Thyroid gland (tissue), 4 donors: Measurements from ENCODE around the gene HMGCS1. TPM values are rescaled to one million over a fixed set of nuclear protein-coding genes. Genes with fewer than 3 reads are reported as not detected.
A peak's percentile ranks its signal among the peaks of the same experiment; 100 is the strongest.

Experiments used
- DNase-seq, 2 donors: peaks; one replicate each; pipeline ENCODE4 v3.0.0-alpha.2; 2019
- H3K27ac ChIP-seq, 3 donors: fragments of 200-600 bp; sonication (generic); 1 replicate in 2 of 3; 2 replicates in 1 of 3; pipeline ENCODE4 v1.5.1; 2016 to 2019; ENCODE audit warnings: mild to moderate bottlenecking in 1 of 3, moderate library complexity in 1 of 3
- H3K27me3 ChIP-seq: fragments of 200-600 bp; sonication (generic); one replicate; pipeline ENCODE4 v1.5.1; 2019
- H3K36me3 ChIP-seq, 2 donors: fragments of 200-600 bp; sonication (generic); one replicate each; pipeline ENCODE4 v1.5.1; 2016 to 2019
- H3K4me1 ChIP-seq, 2 donors: fragments of 200-600 bp; sonication (generic); one replicate each; pipeline ENCODE4 v1.5.1; 2017 to 2019
- H3K4me3 ChIP-seq, 3 donors: fragments of 200-600 bp; sonication (generic); replicated peaks in 1 of 3; 1 replicate in 2 of 3; 2 replicates in 1 of 3; pipeline ENCODE4 v1.5.1; 2016; ENCODE audit warnings: mild to moderate bottlenecking in 1 of 3
- H3K9me3 ChIP-seq: fragments of 200-600 bp; sonication (generic); one replicate; pipeline ENCODE4 v1.5.1; 2017
- POLR2A ChIP-seq, 2 donors: fragments of 450-650 bp; IDR thresholded peaks; one replicate each; pipeline ENCODE4 v1.6.1; 2017; ENCODE audit warnings: antibody characterized with exemption in 2 of 2, mild to moderate bottlenecking in 2 of 2, moderate library complexity in 1 of 2
- WGBS, 2 donors: methylation state at CpG; one replicate each; pipeline ENCODE4 v1.1.5; 2017; 5-methylcytosine and 5-hydroxymethylcytosine counted together
- intact Hi-C: fragments of 100-400 bp; cut with DNase I; formaldehyde crosslinking; loops from one replicate; pipeline ENCODE4 v1.15.1; 2023
- total RNA-seq, 4 donors: library from RNA; depleted of rRNA; stranded (reverse); fragments of >200 nt; gene quantifications; one replicate each; pipeline ENCODE4 v1.2.3, GENCODE V29; 2016
- TF ChIP-seq, protein P1 (sequence below), 6 experiments: fragments of 200-600 bp in 3 of 6; fragments of 450-650 bp in 3 of 6; sonication (generic) in 3 of 6; IDR thresholded peaks; one replicate each; pipeline ENCODE4 v1.5.1; 2016 to 2019; ENCODE audit warnings: antibody characterized with exemption in 6 of 6, mild to moderate bottlenecking in 2 of 6, inconsistent platforms in 1 of 6, moderate library complexity in 1 of 6

Gene HMGCS1
- total RNA-seq, 4 donors from 2014 or later = 33.5 to 58.7 (median 44.1) TPM

- no peak for DNase-seq
- H3K27ac ChIP-seq = no peak overlapping the region
Measured at GRCh38 chr5:43305948-43306565, 7.2 kb downstream of the HMGCS1 start.

GRCh38 chr5:43304525-43304924 is 8.7 kb downstream of the HMGCS1 start:
- Histone ChIP-seq H3K4me1 (peaks cover 14 to 20% of the 10 kb centered on the region in 2 donors), H3K36me3 (no peaks in the 10 kb centered on the region), H3K4me3 (no peak overlapping the region), H3K27ac (no peak overlapping the region), H3K27me3 (no peaks in the 10 kb centered on the region), H3K9me3 (no peaks in the 10 kb centered on the region)
- no peak for DNase-seq
- intact Hi-C loops = no loop called here
- TF ChIP-seq POLR2A (IDR thresholded peaks at IDR 0.05) = no peak
- TF ChIP-seq, protein P1, sequence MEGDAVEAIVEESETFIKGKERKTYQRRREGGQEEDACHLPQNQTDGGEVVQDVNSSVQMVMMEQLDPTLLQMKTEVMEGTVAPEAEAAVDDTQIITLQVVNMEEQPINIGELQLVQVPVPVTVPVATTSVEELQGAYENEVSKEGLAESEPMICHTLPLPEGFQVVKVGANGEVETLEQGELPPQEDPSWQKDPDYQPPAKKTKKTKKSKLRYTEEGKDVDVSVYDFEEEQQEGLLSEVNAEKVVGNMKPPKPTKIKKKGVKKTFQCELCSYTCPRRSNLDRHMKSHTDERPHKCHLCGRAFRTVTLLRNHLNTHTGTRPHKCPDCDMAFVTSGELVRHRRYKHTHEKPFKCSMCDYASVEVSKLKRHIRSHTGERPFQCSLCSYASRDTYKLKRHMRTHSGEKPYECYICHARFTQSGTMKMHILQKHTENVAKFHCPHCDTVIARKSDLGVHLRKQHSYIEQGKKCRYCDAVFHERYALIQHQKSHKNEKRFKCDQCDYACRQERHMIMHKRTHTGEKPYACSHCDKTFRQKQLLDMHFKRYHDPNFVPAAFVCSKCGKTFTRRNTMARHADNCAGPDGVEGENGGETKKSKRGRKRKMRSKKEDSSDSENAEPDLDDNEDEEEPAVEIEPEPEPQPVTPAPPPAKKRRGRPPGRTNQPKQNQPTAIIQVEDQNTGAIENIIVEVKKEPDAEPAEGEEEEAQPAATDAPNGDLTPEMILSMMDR (IDR thresholded peaks at IDR 0.05) = no peak
- WGBS, 2 donors = 51 to 75% methylated on average over 1 of the region's 1 CpG

More at GRCh38 chr5:43305948-43306565, 7.2 kb downstream of the HMGCS1 start:
- H3K36me3 ChIP-seq = no peaks in the 10 kb centered on the region
- no peaks in the 10 kb centered on the region for H3K9me3 ChIP-seq
- intact Hi-C loops = no loop called here
- TF ChIP-seq POLR2A (IDR thresholded peaks at IDR 0.05) = no peak
- TF ChIP-seq, protein P1 (IDR thresholded peaks at IDR 0.05) = peak in 5 of 6 experiments; percentile 37 to 70 (median 62)
- no peaks in the 10 kb centered on the region for H3K27me3 ChIP-seq
- peaks cover 14 to 28% of the 10 kb centered on the region in 2 donors for H3K4me1 ChIP-seq
- WGBS, 2 donors = 63 to 69% methylated on average over 1 of the region's 1 CpG
- no peak overlapping the region for H3K4me3 ChIP-seq

DNA sequence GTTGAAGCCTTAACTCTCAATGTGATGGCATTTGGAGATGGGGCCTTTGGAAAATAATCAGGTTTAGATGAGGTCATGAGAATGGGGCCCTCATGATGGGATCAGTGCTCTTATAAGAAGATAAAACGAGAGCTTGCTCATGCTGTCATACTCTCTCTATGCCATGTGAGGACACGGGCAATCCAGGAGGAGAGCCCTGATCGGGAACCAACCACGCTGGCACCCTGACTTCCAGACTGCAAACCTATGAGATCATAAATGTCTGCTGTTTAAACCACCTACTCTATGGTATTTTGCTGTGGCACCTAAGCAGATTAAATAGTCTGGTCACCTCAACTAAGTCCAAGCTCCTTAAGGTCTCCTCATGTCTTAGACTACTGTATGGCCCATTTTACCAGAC is 10.0 kb downstream of the HMGCS1 start:
- H3K9me3 ChIP-seq = no peaks in the 10 kb centered on the region
- intact Hi-C loops = no loop called here
- DNase-seq = no peak
- no peak overlapping the region for H3K27ac ChIP-seq
- H3K27me3 ChIP-seq = no peaks in the 10 kb centered on the region
- H3K36me3 ChIP-seq = peaks cover under 1 to 4% of the 10 kb centered on the region in 2 donors
- TF ChIP-seq, protein P1 (IDR thresholded peaks at IDR 0.05) = no peak
- TF ChIP-seq POLR2A (IDR thresholded peaks at IDR 0.05) = no peak
- H3K4me3 ChIP-seq = no peak overlapping the region
- WGBS, 2 donors = 95 to 98% methylated on average over 4 of the region's 4 CpGs
- peaks cover 14 to 17% of the 10 kb centered on the region in 2 donors for H3K4me1 ChIP-seq

GRCh38 chr5:43302481-43302880 is 10.7 kb downstream of the HMGCS1 start:
- no peak for DNase-seq
- Histone ChIP-seq H3K27ac (no peak overlapping the region), H3K9me3 (no peaks in the 10 kb centered on the region), H3K4me1 (peaks cover 14 to 17% of the 10 kb centered on the region in 2 donors), H3K4me3 (no peak overlapping the region), H3K27me3 (no peaks in the 10 kb centered on the region), H3K36me3 (peaks cover 8 to 9% of the 10 kb centered on the region in 2 donors)
- WGBS, 2 donors = 91 to 95% methylated on average over 3 of the region's 3 CpGs
- intact Hi-C loops = no loop called here
- TF ChIP-seq, protein P1 (IDR thresholded peaks at IDR 0.05) = no peak
- TF ChIP-seq POLR2A (IDR thresholded peaks at IDR 0.05) = no peak

DNA sequence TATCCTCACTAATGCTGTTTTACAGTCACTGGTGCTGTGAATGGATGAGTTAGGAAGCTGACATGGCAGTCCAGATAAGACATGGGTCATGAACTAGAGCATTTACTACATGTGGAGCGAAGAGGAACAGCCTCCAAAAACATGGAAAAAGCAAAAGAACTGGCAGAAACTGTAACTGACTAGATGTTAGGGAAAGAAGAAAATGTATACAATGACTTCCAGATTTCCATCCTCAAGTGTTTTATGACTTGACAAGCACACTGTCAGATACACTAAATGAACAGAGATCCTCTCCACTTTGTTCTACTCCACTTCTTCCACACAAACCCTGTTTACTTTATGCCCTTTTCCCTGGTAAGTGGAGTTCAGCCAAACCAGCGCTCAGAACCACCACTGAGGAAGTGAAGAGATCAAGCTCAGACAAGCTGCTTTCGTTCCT is 11.5 kb downstream of the HMGCS1 start:
- 41 to 44% methylated on average over 3 of the region's 3 CpGs for WGBS, 2 donors

More for the DNA sequence above, 11.5 kb downstream of the HMGCS1 start:
- peak; percentile 54 to 64 for DNase-seq
- Histone ChIP-seq H3K4me1 (peaks cover 14 to 17% of the 10 kb centered on the region in 2 donors), H3K27me3 (no peaks in the 10 kb centered on the region), H3K9me3 (no peaks in the 10 kb centered on the region), H3K36me3 (peaks cover 15 to 16% of the 10 kb centered on the region in 2 donors), H3K27ac (peak overlapping the region in 1 of 3 donors; percentile 8), H3K4me3 (no peak overlapping the region)
- TF ChIP-seq POLR2A (IDR thresholded peaks at IDR 0.05) = no peak
- TF ChIP-seq, protein P1 (IDR thresholded peaks at IDR 0.05) = no peak
- intact Hi-C loops = no loop called here
